H1 (cell line): ENCODE measurements around the gene TIMM22. TPM values are rescaled to one million over a fixed set of nuclear protein-coding genes. Genes with fewer than 3 reads are reported as not detected.
A peak's percentile ranks its signal among the peaks of the same experiment; 100 is the strongest.

ENCODE experiments used
- CTCF ChIA-PET: fragments of 300-600 bp; sonication (Branson Sonifier 250); formaldehyde crosslinking; loops from one replicate; lab custom pipeline; 2021; ENCODE audit not compliant: partially characterized antibody; lab: Charles Lee
- POLR2A ChIA-PET: fragments of 300-600 bp; sonication (Branson Sonifier 250); formaldehyde crosslinking; loops from one replicate; lab custom pipeline; 2021; ENCODE audit warnings: inconsistent platforms; ENCODE audit not compliant: partially characterized antibody; lab: Charles Lee
- DNase-seq, 2 experiments: peaks; one replicate each; pipeline versions ENCODE4 v3.0.0 to v3.0.0-alpha.2; 2010 to 2022; ENCODE audit warnings: low spot score in 2 of 2, low read depth in 1 of 2, mixed read lengths in 1 of 2
- FAIRE-seq: peaks from 2 replicates; lab custom pipeline; 2011; peaks lifted over from hg19 to GRCh38; lab: Jason Lieb, UNC
- H2AFZ ChIP-seq: 2 replicates; pipeline ENCODE4 v1.8.1; 2012; ENCODE audit warnings: low read length, inconsistent platforms
- H2AK5ac ChIP-seq: 2 replicates; pipeline ENCODE4 v1.6.1; 2013; ENCODE audit warnings: low read depth, low read length
- H2BK120ac ChIP-seq: replicated peaks from 2 replicates; pipeline ENCODE3; 2013; ENCODE audit warnings: low read depth, low read length, inconsistent platforms
- H2BK12ac ChIP-seq: 2 replicates; pipeline ENCODE4 v1.6.1; 2013; ENCODE audit warnings: low read depth, low read length
- H2BK15ac ChIP-seq: 2 replicates; pipeline ENCODE4 v1.6.1; 2013; ENCODE audit warnings: low read length
- H2BK20ac ChIP-seq: 2 replicates; pipeline ENCODE4 v1.6.1; 2013; ENCODE audit warnings: low read length
- H2BK5ac ChIP-seq: 2 replicates; pipeline ENCODE4 v1.6.1; 2013; ENCODE audit warnings: low read depth, low read length
- H3K14ac ChIP-seq: 2 replicates; pipeline ENCODE4 v1.6.1; 2013; ENCODE audit warnings: inconsistent platforms; ENCODE audit not compliant: insufficient read length
- H3K18ac ChIP-seq: 2 replicates; pipeline ENCODE4 v1.6.1; 2013; ENCODE audit warnings: low read length; ENCODE audit errors: extremely low read depth
- H3K23ac ChIP-seq: 2 replicates; pipeline ENCODE4 v1.6.1; 2013; ENCODE audit warnings: inconsistent platforms; ENCODE audit not compliant: insufficient read length
- H3K23me2 ChIP-seq: 2 replicates; pipeline ENCODE4 v1.6.1; 2013; ENCODE audit warnings: low read depth, low read length
- H3K27ac ChIP-seq: 2 replicates; pipeline ENCODE4 v1.6.1; 2011; ENCODE audit warnings: low read depth, low read length, inconsistent platforms
- H3K27me3 ChIP-seq, 4 experiments: replicated peaks in 1 of 4; 1 replicate in 1 of 4; 2 replicates in 3 of 4; pipeline versions ENCODE4 v1.6.1 to v1.8.1; 2011 to 2013; ENCODE audit warnings: low read length in 3 of 4, mild to moderate bottlenecking in 3 of 4, inconsistent platforms in 2 of 4, mixed read lengths in 2 of 4, moderate library complexity in 1 of 4; ENCODE audit not compliant: control insufficient read depth in 3 of 4, insufficient read depth in 3 of 4; ENCODE audit errors: extremely low read depth in 1 of 4
- H3K36me3 ChIP-seq, 4 experiments: 2 replicates each; pipeline versions ENCODE4 v1.6.1 to v1.8.1; 2011 to 2013; ENCODE audit warnings: mild to moderate bottlenecking in 4 of 4, low read length in 3 of 4, moderate library complexity in 2 of 4, control low read depth in 1 of 4, inconsistent platforms in 1 of 4; ENCODE audit not compliant: insufficient read depth in 4 of 4, control insufficient read depth in 2 of 4
- H3K4ac ChIP-seq: replicated peaks from 2 replicates; pipeline ENCODE3; 2013; ENCODE audit warnings: low read length, low read depth, mixed read lengths, inconsistent platforms; ENCODE audit not compliant: insufficient read length
- H3K4me1 ChIP-seq, 4 experiments: replicated peaks in 1 of 4; 1 replicate in 1 of 4; 2 replicates in 3 of 4; pipeline versions ENCODE4 v1.6.1 to v1.8.1; 2011 to 2013; ENCODE audit warnings: low read length in 3 of 4, inconsistent platforms in 2 of 4, mixed read lengths in 1 of 4; ENCODE audit not compliant: insufficient read depth in 4 of 4, control insufficient read depth in 3 of 4
- H3K4me2 ChIP-seq, 2 experiments: 2 replicates each; pipeline versions ENCODE4 v1.6.1 to v1.8.1; 2011 to 2013; ENCODE audit warnings: low read depth in 2 of 2, low read length in 2 of 2, control low read depth in 1 of 2, inconsistent platforms in 1 of 2, mild to moderate bottlenecking in 1 of 2; ENCODE audit not compliant: insufficient read depth in 1 of 2
- H3K4me3 ChIP-seq, 4 experiments: fragments of 200-600, 300-600 bp in 1 of 4; sonication (generic), shearing (Covaris generic), sonication (Bioruptor Twin) in 1 of 4; 2 replicates each; pipeline versions ENCODE4 v1.5.1 to v1.8.1; 2011 to 2016; ENCODE audit warnings: low read length in 4 of 4, low read depth in 3 of 4, control low read depth in 2 of 4, inconsistent platforms in 2 of 4, mild to moderate bottlenecking in 2 of 4, mixed read lengths in 1 of 4, moderate library complexity in 1 of 4; ENCODE audit not compliant: insufficient read depth in 2 of 4; ENCODE audit errors: extremely low read depth in 1 of 4
- H3K56ac ChIP-seq: replicated peaks from 2 replicates; pipeline ENCODE3; 2013; ENCODE audit warnings: low read depth, mild to moderate bottlenecking, mixed read lengths, low read length, inconsistent platforms; ENCODE audit not compliant: insufficient read length
- H3K79me1 ChIP-seq: 2 replicates; pipeline ENCODE4 v1.6.1; 2013; ENCODE audit warnings: low read depth, low read length, control low read depth
- H3K79me2 ChIP-seq, 2 experiments: 2 replicates each; pipeline versions ENCODE4 v1.6.1 to v1.8.1; 2012 to 2013; ENCODE audit warnings: low read length in 2 of 2, mild to moderate bottlenecking in 2 of 2, inconsistent platforms in 1 of 2; ENCODE audit not compliant: insufficient read depth in 2 of 2, control insufficient read depth in 1 of 2
- H3K9ac ChIP-seq, 4 experiments: replicated peaks in 1 of 4; 1 replicate in 1 of 4; 2 replicates in 3 of 4; pipeline versions ENCODE4 v1.6.1 to v1.8.1; 2011 to 2013; ENCODE audit warnings: low read depth in 3 of 4, low read length in 3 of 4, control low read depth in 2 of 4, mild to moderate bottlenecking in 2 of 4, moderate library complexity in 2 of 4, inconsistent platforms in 1 of 4; ENCODE audit errors: extremely low read depth in 1 of 4
- H3K9me3 ChIP-seq, 2 experiments: 2 replicates each; pipeline versions ENCODE4 v1.6.1 to v1.8.1; 2012 to 2013; ENCODE audit warnings: mild to moderate bottlenecking in 2 of 2, moderate library complexity in 2 of 2, control low read depth in 1 of 2, inconsistent platforms in 1 of 2, low read depth in 1 of 2, low read length in 1 of 2, mixed read lengths in 1 of 2; ENCODE audit not compliant: insufficient read depth in 2 of 2
- H4K20me1 ChIP-seq, 2 experiments: replicated peaks in 1 of 2; 2 replicates each; pipeline versions ENCODE3 to v1.8.1; 2011 to 2013; ENCODE audit warnings: inconsistent platforms in 2 of 2, low read length in 2 of 2, mild to moderate bottlenecking in 1 of 2; ENCODE audit not compliant: insufficient read depth in 2 of 2, control insufficient read depth in 1 of 2
- H4K5ac ChIP-seq: 2 replicates; pipeline ENCODE4 v1.6.1; 2013; ENCODE audit warnings: low read length, low read depth, mixed read lengths, inconsistent platforms; ENCODE audit not compliant: insufficient read length
- H4K8ac ChIP-seq: 2 replicates; pipeline ENCODE4 v1.8.0; 2013; ENCODE audit warnings: mild to moderate bottlenecking, moderate library complexity, low read length, inconsistent platforms; ENCODE audit not compliant: insufficient read depth; ENCODE audit errors: extremely low read depth
- H4K91ac ChIP-seq: replicated peaks from 2 replicates; pipeline ENCODE3; 2013; ENCODE audit warnings: low read length, mixed read lengths, inconsistent platforms; ENCODE audit not compliant: insufficient read length
- ATF2 ChIP-seq: IDR thresholded peaks from 2 replicates; pipeline ENCODE4 v1.6.1; 2012; ENCODE audit warnings: low read length, inconsistent platforms
- CBX5 ChIP-seq: fragments of 300-800, 300-1000 bp; sonication (generic); IDR thresholded peaks from 2 replicates; pipeline ENCODE4 v1.7.1; 2016; ENCODE audit warnings: antibody characterized with exemption, low read length, low read depth
- CREB1 ChIP-seq: IDR thresholded peaks from 2 replicates; pipeline ENCODE4 v1.6.1; 2012; ENCODE audit warnings: inconsistent platforms
- NRF1 ChIP-seq: IDR thresholded peaks from 2 replicates; pipeline ENCODE4 v1.6.1; 2011; ENCODE audit warnings: mild to moderate bottlenecking, low read depth, low read length, improper control_type of control experiment
- RAD21 ChIP-seq, 2 experiments: IDR thresholded peaks in 1 of 2; conservative IDR thresholded peaks in 1 of 2; 2 replicates each; pipeline ENCODE4 v1.6.1; 2011; ENCODE audit warnings: low read depth in 2 of 2, low read length in 2 of 2, improper control_type of control experiment in 1 of 2, inconsistent platforms in 1 of 2, mild to moderate bottlenecking in 1 of 2, moderate library complexity in 1 of 2
- TAF7 ChIP-seq: optimal IDR thresholded peaks from 2 replicates; pipeline ENCODE3; 2011; ENCODE audit warnings: low read depth, mild to moderate bottlenecking, inconsistent platforms, low read length, moderate library complexity, borderline replicate concordance
- TBP ChIP-seq: IDR thresholded peaks from 2 replicates; pipeline ENCODE4 v1.6.1; 2011; ENCODE audit warnings: low read depth, low read length, improper control_type of control experiment
- WGBS, 2 experiments: shearing (Covaris generic) in 1 of 2; methylation state at CpG; one replicate each; pipeline versions ENCODE4 v1.1.6 to v1.1.7; 2013 to 2015; ENCODE audit warnings: low lambda C conversion rate in 2 of 2, mixed read lengths in 2 of 2, inconsistent platforms in 1 of 2, low coverage in 1 of 2, missing lambda C conversion rate in 1 of 2; ENCODE audit not compliant: insufficient replicate concordance in 2 of 2, insufficient coverage in 1 of 2, insufficient read length in 1 of 2; ENCODE audit errors: extremely low coverage in 1 of 2, missing lambda C conversion rate in 1 of 2; 5-methylcytosine and 5-hydroxymethylcytosine counted together
- polyA plus RNA-seq, 7 experiments: library from polyadenylated mRNA; depleted of rRNA in 3 of 7; stranded (reverse) in 5 of 7; unstranded in 2 of 7; fragments of >200 nt in 5 of 7; fragments of 200-250 nt in 2 of 7; gene quantifications; 1 replicate in 5 of 7; 2 replicates in 1 of 7; 4 replicates in 1 of 7; pipeline versions ENCODE4 v1.2.1 to v1.2.3, GENCODE V29; 2011 to 2013; ENCODE audit warnings: missing spikeins in 2 of 7, mixed read lengths in 2 of 7
- total RNA-seq: library from RNA; stranded (reverse); fragmentation: NEBNext Ultra II Directional; extraction: Animal tissue kit (Norgen Biotek cat#: 25700); gene quantifications from 2 replicates; pipeline ENCODE4 v1.2.1, GENCODE V29; 2021
- TF ChIP-seq, protein P1 (sequence below): IDR thresholded peaks from 2 replicates; pipeline ENCODE4 v1.6.1; 2012; ENCODE audit warnings: inconsistent platforms

The TIMM22 gene
- total and polyA plus RNA-seq, 2 of the 8 experiments (the other 6 are each of a cell fraction or from before 2014, with no cell fraction given), result 13.8 to 17.4 TPM

GRCh38 chr17:951325-952132 is 45.4 kb upstream of the TIMM22 start:
- Histone ChIP-seq H3K14ac (no peak overlapping the region), H2BK120ac (no peak overlapping the region), H3K4me2 (peak overlapping the region; percentile 67 to 79), H3K9me3 (no peaks in the 10 kb centered on the region; a peak in 1 of 4 replicates), H3K56ac (no peak overlapping the region), H4K8ac (peak overlapping the region; percentile 83; the same call in 1 of the 2 replicates), H3K79me2 (peaks cover 0 to 44% of the 10 kb centered on the region in 2 experiments; a peak in 3 of 4 replicates), H3K27ac (peak overlapping the region; percentile 66), H2BK20ac (no peak overlapping the region), H3K4me3 (peak overlapping the region in 1 of 4 experiments; percentile 39; a peak in 3 of 8 replicates), H2BK15ac (peak overlapping the region; percentile 72; the same call in 1 of the 2 replicates), H3K23ac (no peak overlapping the region), H4K5ac (peak overlapping the region; percentile 14), H3K18ac (peak overlapping the region; percentile 68), H2BK12ac (0 out of 2 replicates have a peak overlapping the region, but pooled peaks have one; percentile 50), H3K36me3 (no peaks in the 10 kb centered on the region), H3K27me3 (no peaks in the 10 kb centered on the region), H4K20me1 (peaks cover 0 to 8% of the 10 kb centered on the region in 2 experiments), H2AFZ (no peak overlapping the region), H3K23me2 (no peaks in the 10 kb centered on the region; the same call in 1 of the 2 replicates), H4K91ac (peak overlapping the region; percentile 68), H3K79me1 (peaks cover 5% of the 10 kb centered on the region), H2BK5ac (peak overlapping the region; percentile 95), H3K4ac (no peak overlapping the region), H3K4me1 (peaks cover 10 to 23% (median 13%) of the 10 kb centered on the region in 4 experiments), H3K9ac (peak overlapping the region in 2 of 4 experiments; percentile 58; a peak in 5 of 7 replicates), H2AK5ac (no peak overlapping the region)
- WGBS, 2 experiments, result 20% methylated on average over 14 of the region's 27 CpGs; no CpG with 5 or more reads in 1 of the 2 experiments
- DNase-seq (peak; percentile 75 to 77), FAIRE-seq (no peak)
- ChIA-PET CTCF (interaction anchor here (0.6 to 2.7 kb wide), 13 partner anchors 14 to 157 kb away, joined by 3 to 9 read pairs (median 4); no protein-coding TSS in a partner anchor), POLR2A (interaction anchor here (0.6 to 2.9 kb wide), 17 partner anchors 9 to 393 kb away, joined by 3 to 13 read pairs (median 4); partner anchors contain the start of gene NXN)
- no peak for TF ChIP-seq CREB1
- TF ChIP-seq TBP, result peak; percentile 50; the same call in 1 of the 2 replicates
- TF ChIP-seq, protein P1, sequence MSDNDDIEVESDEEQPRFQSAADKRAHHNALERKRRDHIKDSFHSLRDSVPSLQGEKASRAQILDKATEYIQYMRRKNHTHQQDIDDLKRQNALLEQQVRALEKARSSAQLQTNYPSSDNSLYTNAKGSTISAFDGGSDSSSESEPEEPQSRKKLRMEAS, result peak; percentile 43; the same call in 1 of the 2 replicates
- TF ChIP-seq ATF2, result no peak
- TF ChIP-seq NRF1, result no peak
- TF ChIP-seq TAF7, result no peak
- no peak for TF ChIP-seq CBX5
- TF ChIP-seq RAD21 (IDR thresholded peaks at IDR 0.05 in 1 of 2, conservative IDR thresholded peaks at IDR 0.05 in 1 of 2; ENCODE audit: low read depth in 2 of 2, low read length in 2 of 2), result 0 out of 4 replicates have a peak, but pooled peaks of 1 of the 2 experiments have one; percentile 2
